HepG2 (cell line): ENCODE results near the gene ATAD2B. TPM values are rescaled to one million over a fixed set of nuclear protein-coding genes. Genes with fewer than 3 reads are reported as not detected.

Experiments
- ATAC-seq: fragments of 200-7000 bp; cut with Tn5 transposase; 3 replicates; pipeline ENCODE4 v1.9.1; 2020; ENCODE audit warnings: mild to moderate bottlenecking, moderate library complexity
- BruUV-seq: library from RNA; stranded (reverse); fragments of 400-500 nt; replicated peaks from 2 replicates; lab custom pipeline; 2021; lab: Mats Ljungman, UMichigan
- CTCF ChIA-PET: fragments of 300-600 bp; formaldehyde crosslinking; extraction: SDS; loops from one replicate; lab custom pipeline; 2021; ENCODE audit warnings: low total read pairs, inconsistent platforms, low intra/inter-chr PET ratio; lab: Yijun Ruan, JAX
- POLR2A ChIA-PET: fragments of 350-600 bp; sonication (Branson Sonifier 250); formaldehyde crosslinking; loops from one replicate; lab custom pipeline; 2020; ENCODE audit warnings: antibody characterized with exemption, inconsistent platforms; lab: Yijun Ruan, JAX
- DNase-seq: peaks from one replicate; pipeline ENCODE4 v3.0.0-alpha.2; 2015; ENCODE audit warnings: low spot score
- FAIRE-seq: peaks from 3 replicates; lab custom pipeline; 2011; peaks lifted over from hg19 to GRCh38; lab: Jason Lieb, UNC
- H2AFZ ChIP-seq: one replicate; pipeline ENCODE4 v1.6.1; 2011; ENCODE audit warnings: low read length, inconsistent platforms
- H3K27ac ChIP-seq: fragments of 300-600 bp; 3 replicates; pipeline ENCODE4 v1.8.0; 2011; ENCODE audit warnings: mixed run types, mild to moderate bottlenecking, mixed read lengths, low read length, inconsistent platforms; ENCODE audit not compliant: insufficient read depth; ENCODE audit errors: extremely low read length
- H3K27me3 ChIP-seq, 2 experiments: fragments of 200-600 bp in 1 of 2; 2 replicates in 1 of 2; 3 replicates in 1 of 2; pipeline versions ENCODE4 v1.6.0 to v1.8.0; 2011; ENCODE audit warnings: low read length in 2 of 2, mild to moderate bottlenecking in 2 of 2, moderate library complexity in 2 of 2, inconsistent platforms in 1 of 2; ENCODE audit not compliant: insufficient read depth in 2 of 2, control insufficient read depth in 1 of 2
- H3K36me3 ChIP-seq, 2 experiments: fragments of 200-600 bp in 1 of 2; replicated peaks in 1 of 2; 2 replicates in 1 of 2; 3 replicates in 1 of 2; pipeline versions ENCODE4 v1.5.1 to v1.8.0; 2011; ENCODE audit warnings: low read length in 2 of 2, inconsistent platforms in 1 of 2; ENCODE audit not compliant: insufficient read depth in 2 of 2, control insufficient read depth in 1 of 2
- H3K4me1 ChIP-seq: 2 replicates; pipeline ENCODE4 v1.5.1; 2012; ENCODE audit warnings: low read length, inconsistent platforms; ENCODE audit not compliant: insufficient read depth
- H3K4me2 ChIP-seq: 2 replicates; pipeline ENCODE4 v1.6.0; 2011; ENCODE audit warnings: low read depth, low read length, inconsistent platforms
- H3K4me3 ChIP-seq, 3 experiments: fragments of 200-600 bp in 1 of 3; sonication (generic), shearing (Covaris generic) in 1 of 3; replicated peaks in 1 of 3; 2 replicates each; pipeline ENCODE4 v1.5.1; 2011 to 2016; ENCODE audit warnings: low read length in 3 of 3, inconsistent platforms in 2 of 3, low read depth in 2 of 3, mild to moderate bottlenecking in 2 of 3, control low read depth in 1 of 3, mixed read lengths in 1 of 3; ENCODE audit not compliant: insufficient read depth in 1 of 3
- H3K79me2 ChIP-seq: one replicate; pipeline ENCODE4 v1.6.1; 2011; ENCODE audit warnings: low read length, inconsistent platforms; ENCODE audit not compliant: insufficient read depth
- H3K9ac ChIP-seq: 2 replicates; pipeline ENCODE4 v1.6.0; 2011; ENCODE audit warnings: mild to moderate bottlenecking, low read depth, low read length, inconsistent platforms; ENCODE audit not compliant: insufficient read depth
- H3K9me3 ChIP-seq: 2 replicates; pipeline ENCODE4 v1.5.1; 2012; ENCODE audit warnings: mild to moderate bottlenecking, low read length
- H4K20me1 ChIP-seq: 2 replicates; pipeline ENCODE4 v1.6.0; 2011; ENCODE audit warnings: inconsistent platforms, mild to moderate bottlenecking, low read length, moderate library complexity; ENCODE audit not compliant: insufficient read depth
- AGO2 ChIP-seq: fragments of 200-400 bp; formaldehyde crosslinking; optimal IDR thresholded peaks from 2 replicates; pipeline ENCODE3; 2017; ENCODE audit warnings: mild to moderate bottlenecking, low read depth, low read length, moderate library complexity
- DNMT1 ChIP-seq: sonication (generic); formaldehyde crosslinking; IDR thresholded peaks from 2 replicates; pipeline ENCODE4 v1.5.1; 2020; ENCODE audit warnings: mild to moderate bottlenecking, missing genetic modification reagents
- PHF20 ChIP-seq: sonication (generic); formaldehyde crosslinking; IDR thresholded peaks from 2 replicates; pipeline ENCODE4 v1.5.0; 2020; ENCODE audit warnings: mild to moderate bottlenecking, missing genetic modification reagents
- ZMAT5 ChIP-seq: sonication (generic); formaldehyde crosslinking; IDR thresholded peaks from 2 replicates; pipeline ENCODE4 v1.5.0; 2020; ENCODE audit warnings: mild to moderate bottlenecking, low read depth, missing genetic modification reagents, borderline replicate concordance
- ZNF260 ChIP-seq: sonication (generic); formaldehyde crosslinking; IDR thresholded peaks from 2 replicates; pipeline ENCODE4 v1.4.0; 2020; ENCODE audit warnings: missing genetic modification reagents, low read depth, mild to moderate bottlenecking, borderline replicate concordance
- ZNF629 ChIP-seq: sonication (generic); formaldehyde crosslinking; conservative IDR thresholded peaks from 2 replicates; pipeline ENCODE4 v1.5.0; 2020; ENCODE audit warnings: missing genetic modification reagents
- ZNF772 ChIP-seq: sonication (generic); formaldehyde crosslinking; IDR thresholded peaks from 2 replicates; pipeline ENCODE4 v1.5.0; 2020; ENCODE audit warnings: mild to moderate bottlenecking, missing genetic modification reagents
- ZNF781 ChIP-seq: sonication (generic); formaldehyde crosslinking; IDR thresholded peaks from 2 replicates; pipeline ENCODE4 v1.5.1; 2020; ENCODE audit warnings: borderline replicate concordance, mild to moderate bottlenecking, missing genetic modification reagents; ENCODE audit errors: not compliant biosample characterization
- whole genome bisulfite sequencing: methylation state at CpG from one replicate; pipeline ENCODE4 v1.1.6; 2017; ENCODE audit warnings: low lambda C conversion rate; 5-methylcytosine and 5-hydroxymethylcytosine counted together
- in situ Hi-C: cut with HindIII; loops from 2 replicates; pipeline ENCODE4 v1.10.0; 2017; ENCODE audit warnings: low pct_unique_long_range_greater_than_20kb; ENCODE audit not compliant: extremely low pct_ligation_motif_present
- intact Hi-C: fragments of 100-400 bp; cut with micrococcal nuclease; formaldehyde crosslinking; loops from one replicate; pipeline ENCODE4 v1.10.0; 2022; ENCODE audit not compliant: unreplicated experiment
- polyA plus RNA-seq, 8 experiments: library from polyadenylated mRNA; depleted of rRNA in 3 of 8; stranded (reverse) in 7 of 8; unstranded in 1 of 8; fragments of >200 nt; fragmentation: Illumina TruSeq in 4 of 8; extraction: Trizol in 4 of 8; gene quantifications; 2 replicates each; pipeline versions ENCODE4 v1.2.1 to v1.2.3, GENCODE V29; 2011 to 2016; ENCODE audit warnings: low read depth in 4 of 8, missing spikeins in 1 of 8, mixed read lengths in 1 of 8; ENCODE audit not compliant: insufficient read depth in 1 of 8
- total RNA-seq, 5 experiments: library from RNA; depleted of rRNA; stranded (reverse); fragments of >200 nt; fragmentation: Illumina TruSeq; extraction: Trizol; gene quantifications; 2 replicates each; pipeline ENCODE4 v1.2.3, GENCODE V29; 2016; ENCODE audit warnings: low read depth in 1 of 5

Gene ATAD2B
- total and polyA plus RNA-seq, 2 of the 13 experiments (the other 11 are each of a cell fraction or from before 2014, with no cell fraction given) = 5.3 to 22.2 TPM

GRCh38 chr2:23751747-23752265 is 175.1 kb downstream of the ATAD2B start:
- BruUV-seq = no TSS peak
- in situ Hi-C loops (no loop called here), intact Hi-C loops (no loop called here)

GRCh38 chr2:23746141-23746863 is 180.6 kb downstream of the ATAD2B start:
- no peak overlapping the region for H2AFZ ChIP-seq
- no peak for TF ChIP-seq DNMT1 (CRISPR knock-in tag)
- peak; percentile 75 for TF ChIP-seq ZNF629 (CRISPR knock-in tag)
- H3K79me2 ChIP-seq = no peaks in the 10 kb centered on the region
- no peaks in the 10 kb centered on the region for H3K9me3 ChIP-seq
- no peak overlapping the region for H3K4me3 ChIP-seq
- H4K20me1 ChIP-seq = no peaks in the 10 kb centered on the region
- no peak overlapping the region for H3K27ac ChIP-seq
- FAIRE-seq = peak; percentile 12
- no peaks in the 10 kb centered on the region; a peak in 1 of 5 replicates for H3K36me3 ChIP-seq
- DNase-seq = no peak
- no peaks in the 10 kb centered on the region for H3K27me3 ChIP-seq
- 96% methylated on average over 2 of the region's 2 CpGs for whole genome bisulfite sequencing
- ChIA-PET POLR2A (no interaction called here), CTCF (no interaction called here)
- H3K9ac ChIP-seq = no peak overlapping the region
- intact Hi-C loops (no loop called here), in situ Hi-C loops (no loop called here)
- ATAC-seq = no peak
- H3K4me2 ChIP-seq = no peak overlapping the region
- BruUV-seq = no TSS peak
- H3K4me1 ChIP-seq = no peaks in the 10 kb centered on the region

More at GRCh38 chr2:23751747-23752265, 175.1 kb downstream of the ATAD2B start:
- ChIA-PET POLR2A (no interaction called here), CTCF (no interaction called here)
- ATAC-seq (no peak), FAIRE-seq (no peak), DNase-seq (no peak)
- Histone ChIP-seq H3K9ac (no peak overlapping the region), H3K27me3 (no peaks in the 10 kb centered on the region), H3K79me2 (no peaks in the 10 kb centered on the region), H3K4me2 (no peak overlapping the region), H3K27ac (no peak overlapping the region), H3K36me3 (peaks cover 7 to 11% of the 10 kb centered on the region in 2 experiments), H2AFZ (no peak overlapping the region), H3K4me3 (no peak overlapping the region), H4K20me1 (no peaks in the 10 kb centered on the region), H3K9me3 (no peaks in the 10 kb centered on the region), H3K4me1 (no peaks in the 10 kb centered on the region)
- over 99% methylated on average over 2 of the region's 2 CpGs for WGBS
- no peak for TF ChIP-seq AGO2
- no peak for TF ChIP-seq ZNF260 (CRISPR knock-in tag)
- no peak for TF ChIP-seq PHF20 (CRISPR knock-in tag)
- TF ChIP-seq ZNF772 (CRISPR knock-in tag) = no peak
- TF ChIP-seq ZNF781 (CRISPR knock-in tag) = no peak
- no peak for TF ChIP-seq ZMAT5
